OCI-LY1 (cell line): ENCODE data around the gene SPACA9.

Experiments
- CTCF ChIP-seq: fragments of 200-600 bp; sonication (generic), shearing (Covaris generic); IDR thresholded peaks from 2 replicates; pipeline ENCODE4 v1.5.1; 2017; ENCODE audit warnings: mild to moderate bottlenecking, antibody characterized with exemption, low read length, moderate library complexity, mixed read lengths
- EZH2 ChIP-seq: fragments of 200-600 bp; sonication (generic), shearing (Covaris generic); IDR thresholded peaks from 2 replicates; pipeline ENCODE4 v1.8.0; 2017; ENCODE audit warnings: borderline replicate concordance, mixed run types, mild to moderate bottlenecking, antibody characterized with exemption, low read length, moderate library complexity, mixed read lengths

- TF ChIP-seq CTCF (no peak), EZH2 (no peak)
These were observed 8.8 kb downstream of the SPACA9 start for GRCh38 chr9:132887181-132888120.
